T-helper 1 cell treated with Interleukin-12 subunit alpha and Interleukin-12 subunit beta and Interleukin-4 antibody, amounts not matched to agents 30 μg/mL and 1 μg/mL, for 36 hours (primary cell): ENCODE data around the gene CHRNB1.

Experiments
- H3K27ac Mint-ChIP-seq: one replicate; pipeline ENCODE4 v1.8.0; 2021; ENCODE audit warnings: mild to moderate bottlenecking, mixed read lengths
- H3K27me3 Mint-ChIP-seq: one replicate; pipeline ENCODE4 v1.8.0; 2021; ENCODE audit warnings: low read depth, mixed read lengths
- H3K36me3 Mint-ChIP-seq: one replicate; pipeline ENCODE4 v1.8.0; 2021; ENCODE audit warnings: low read depth, mixed read lengths
- H3K4me1 Mint-ChIP-seq: one replicate; pipeline ENCODE4 v1.8.0; 2021; ENCODE audit warnings: low read depth, mixed read lengths
- H3K4me3 Mint-ChIP-seq: one replicate; pipeline ENCODE4 v1.8.0; 2021; ENCODE audit warnings: mild to moderate bottlenecking, moderate library complexity, mixed read lengths
- H3K9me3 Mint-ChIP-seq: one replicate; pipeline ENCODE4 v1.8.0; 2021; ENCODE audit warnings: mixed read lengths

CHRNB1 gene

DNA sequence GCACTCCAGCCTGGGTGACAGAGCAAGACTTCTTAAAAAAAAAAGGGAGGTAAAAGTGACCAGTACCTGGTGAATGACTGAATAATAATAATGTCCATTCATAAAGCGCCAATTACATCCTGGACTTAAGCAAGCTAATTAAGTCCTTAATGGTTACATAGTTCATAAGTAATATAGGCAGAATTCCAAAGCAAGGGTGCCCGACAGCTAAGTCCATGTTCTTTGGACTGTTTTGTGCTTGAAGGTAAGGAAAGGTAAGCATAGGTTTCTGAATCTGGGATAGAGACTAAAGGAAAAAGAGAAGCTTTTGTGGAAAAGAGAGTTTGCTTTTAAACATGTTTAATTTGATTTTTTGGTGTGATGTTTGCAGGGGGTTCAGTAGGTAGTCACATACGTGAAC is 49.1 kb downstream of the CHRNB1 start:
- Mint-ChIP-seq H3K27ac (no peak overlapping the region), H3K4me3 (no peak overlapping the region), H3K27me3 (no peaks in the 10 kb centered on the region), H3K4me1 (peaks cover 32% of the 10 kb centered on the region), H3K9me3 (no peaks in the 10 kb centered on the region), H3K36me3 (peaks cover 53% of the 10 kb centered on the region)

- Mint-ChIP-seq H3K4me3 (no peak overlapping the region), H3K27ac (no peak overlapping the region)
These were observed 51.1 kb downstream of the CHRNB1 start for GRCh38 chr17:7495906-7496434.

GRCh38 chr17:7496470-7497183 is 51.8 kb downstream of the CHRNB1 start:
- Mint-ChIP-seq H3K4me3 (no peak overlapping the region), H3K36me3 (peaks cover 59% of the 10 kb centered on the region), H3K27ac (no peak overlapping the region), H3K9me3 (no peaks in the 10 kb centered on the region), H3K4me1 (peaks cover 17% of the 10 kb centered on the region), H3K27me3 (no peaks in the 10 kb centered on the region)

More at GRCh38 chr17:7495906-7496434, 51.1 kb downstream of the CHRNB1 start:
- Mint-ChIP-seq H3K4me1 (peaks cover 20% of the 10 kb centered on the region), H3K27me3 (no peaks in the 10 kb centered on the region), H3K9me3 (no peaks in the 10 kb centered on the region), H3K36me3 (peaks cover 54% of the 10 kb centered on the region)

- H3K9me3 Mint-ChIP-seq, result no peaks in the 10 kb centered on the region
- H3K4me1 Mint-ChIP-seq, result peaks cover 15% of the 10 kb centered on the region
- no peaks in the 10 kb centered on the region for H3K27me3 Mint-ChIP-seq
- peaks cover 60% of the 10 kb centered on the region for H3K36me3 Mint-ChIP-seq
- no peak overlapping the region for H3K4me3 Mint-ChIP-seq
- H3K27ac Mint-ChIP-seq, result no peak overlapping the region
These were observed 52.4 kb downstream of the CHRNB1 start for GRCh38 chr17:7497228-7497627.

- H3K4me1 Mint-ChIP-seq, result peaks cover 15% of the 10 kb centered on the region
- H3K27ac Mint-ChIP-seq, result no peak overlapping the region
- H3K36me3 Mint-ChIP-seq, result peaks cover 63% of the 10 kb centered on the region
- H3K4me3 Mint-ChIP-seq, result no peak overlapping the region
- H3K9me3 Mint-ChIP-seq, result no peaks in the 10 kb centered on the region
- no peaks in the 10 kb centered on the region for H3K27me3 Mint-ChIP-seq
These were observed 52.8 kb downstream of the CHRNB1 start for GRCh38 chr17:7497636-7498035.

DNA sequence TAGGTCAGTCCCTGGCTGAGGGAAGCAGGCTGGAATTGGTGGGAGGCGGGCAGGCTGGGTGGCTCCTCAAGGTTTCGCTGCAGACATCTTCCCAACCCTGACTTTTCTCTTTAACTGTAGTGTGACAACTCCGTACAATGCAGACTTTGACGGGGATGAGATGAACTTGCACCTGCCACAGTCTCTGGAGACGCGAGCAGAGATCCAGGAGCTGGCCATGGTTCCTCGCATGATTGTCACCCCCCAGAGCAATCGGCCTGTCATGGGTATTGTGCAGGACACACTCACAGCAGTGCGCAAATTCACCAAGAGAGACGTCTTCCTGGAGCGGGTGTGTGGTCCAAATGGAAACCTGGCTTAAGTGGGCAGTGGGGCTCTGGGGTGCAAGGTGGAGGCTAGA is 54.3 kb downstream of the CHRNB1 start:
- H3K27me3 Mint-ChIP-seq, result no peaks in the 10 kb centered on the region
- no peak overlapping the region for H3K4me3 Mint-ChIP-seq
- H3K9me3 Mint-ChIP-seq, result no peaks in the 10 kb centered on the region
- no peak overlapping the region for H3K27ac Mint-ChIP-seq
- H3K4me1 Mint-ChIP-seq, result peaks cover 6% of the 10 kb centered on the region
- H3K36me3 Mint-ChIP-seq, result peaks cover 66% of the 10 kb centered on the region

GRCh38 chr17:7501729-7502128 is 56.9 kb downstream of the CHRNB1 start:
- no peak overlapping the region for H3K4me3 Mint-ChIP-seq
- H3K9me3 Mint-ChIP-seq, result no peaks in the 10 kb centered on the region
- no peaks in the 10 kb centered on the region for H3K27me3 Mint-ChIP-seq
- no peaks in the 10 kb centered on the region for H3K4me1 Mint-ChIP-seq
- H3K36me3 Mint-ChIP-seq, result peaks cover 68% of the 10 kb centered on the region
- no peak overlapping the region for H3K27ac Mint-ChIP-seq

- Mint-ChIP-seq H3K27ac (no peak overlapping the region), H3K4me1 (no peaks in the 10 kb centered on the region), H3K36me3 (peaks cover 64% of the 10 kb centered on the region), H3K9me3 (no peaks in the 10 kb centered on the region), H3K4me3 (no peak overlapping the region), H3K27me3 (no peaks in the 10 kb centered on the region)
These were observed 57.4 kb downstream of the CHRNB1 start for GRCh38 chr17:7502171-7502847.

DNA sequence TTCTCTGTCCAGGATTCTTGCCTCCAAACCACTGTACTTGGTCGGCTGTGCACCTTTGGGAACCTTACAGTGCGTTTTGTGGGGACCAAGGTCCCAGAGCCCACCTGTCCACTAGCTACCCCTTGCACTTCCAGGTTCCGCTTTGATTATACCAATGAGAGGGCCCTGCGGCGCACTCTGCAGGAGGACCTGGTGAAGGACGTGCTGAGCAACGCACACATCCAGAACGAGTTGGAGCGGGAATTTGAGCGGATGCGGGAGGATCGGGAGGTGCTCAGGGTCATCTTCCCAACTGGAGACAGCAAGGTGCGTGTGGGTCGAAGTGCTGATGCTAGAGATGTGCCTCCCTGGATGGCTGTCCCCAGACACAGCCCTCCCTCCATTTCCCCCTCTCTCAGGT is 58.1 kb downstream of the CHRNB1 start:
- H3K4me3 Mint-ChIP-seq, result no peak overlapping the region
- H3K36me3 Mint-ChIP-seq, result peaks cover 66% of the 10 kb centered on the region
- no peaks in the 10 kb centered on the region for H3K4me1 Mint-ChIP-seq
- no peaks in the 10 kb centered on the region for H3K9me3 Mint-ChIP-seq
- no peaks in the 10 kb centered on the region for H3K27me3 Mint-ChIP-seq
- H3K27ac Mint-ChIP-seq, result no peak overlapping the region

DNA sequence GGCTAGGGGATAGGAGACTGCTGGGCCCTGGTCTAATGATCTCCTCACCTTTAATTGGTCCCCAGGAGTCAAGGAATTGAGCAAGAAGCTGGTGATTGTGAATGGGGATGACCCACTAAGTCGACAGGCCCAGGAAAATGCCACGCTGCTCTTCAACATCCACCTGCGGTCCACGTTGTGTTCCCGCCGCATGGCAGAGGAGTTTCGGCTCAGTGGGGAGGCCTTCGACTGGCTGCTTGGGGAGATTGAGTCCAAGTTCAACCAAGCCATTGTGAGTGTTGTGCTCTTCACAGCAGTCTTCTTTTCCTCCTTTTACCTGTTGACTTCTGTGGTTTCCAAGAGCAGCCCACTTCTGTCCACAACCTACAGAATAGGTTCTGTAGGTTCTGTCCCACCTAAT is 58.7 kb downstream of the CHRNB1 start:
- Mint-ChIP-seq H3K4me3 (no peak overlapping the region), H3K36me3 (peaks cover 67% of the 10 kb centered on the region), H3K4me1 (no peaks in the 10 kb centered on the region), H3K27ac (no peak overlapping the region), H3K27me3 (no peaks in the 10 kb centered on the region), H3K9me3 (no peaks in the 10 kb centered on the region)
